ENCODE measurements around the gene NDUFS6. TPM values are rescaled to one million over a fixed set of nuclear protein-coding genes. Genes with fewer than 3 reads are reported as not detected.

Gene NDUFS6
- total and polyA plus RNA-seq, 2 of the 8 experiments (the other 6 are each of a cell fraction or from before 2014, with no cell fraction given), result 72.7 to 191 TPM

DNA sequence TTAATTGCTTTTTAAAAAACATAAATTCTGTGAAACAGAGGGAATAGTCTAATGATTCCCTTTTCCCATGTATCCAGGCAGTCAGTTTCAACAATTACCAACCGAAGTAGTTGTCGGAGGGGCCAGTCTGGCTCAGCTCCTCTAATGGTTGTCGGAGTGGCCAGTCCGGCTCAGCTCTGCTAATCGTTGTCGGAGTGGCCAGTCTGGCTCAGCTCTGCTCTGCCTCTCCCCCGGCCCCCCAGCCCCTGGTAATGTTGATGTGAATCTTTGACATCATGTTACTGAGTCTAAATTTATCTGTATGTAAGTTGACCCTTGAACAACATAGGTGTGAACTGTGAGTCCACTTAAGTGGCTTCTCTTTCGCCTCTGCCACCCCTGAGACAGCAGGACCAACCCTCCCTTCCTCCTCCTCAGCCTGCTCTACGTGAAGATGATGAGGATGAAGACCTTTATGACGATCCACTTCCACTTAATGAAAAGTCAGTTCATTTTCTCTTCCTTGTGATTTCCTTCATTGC lies 9.4 kb downstream of the NDUFS6 start:
- H3K27ac ChIP-seq (ENCODE audit: low read depth, low read length), result no peak overlapping the region
- POLR2A ChIA-PET (ENCODE audit: partially characterized antibody), result interaction anchor here (0.9 to 1.9 kb wide), 3 partner anchors 9 to 10 kb away, joined by 4 to 5 read pairs (median 4); partner anchors contain the start of gene NDUFS6
- WGBS, 2 experiments (ENCODE audit: extremely low coverage in 1 of 2, insufficient coverage in 1 of 2, insufficient read length in 1 of 2, insufficient replicate concordance in 2 of 2, low coverage in 1 of 2, low lambda C conversion rate in 2 of 2, missing lambda C conversion rate in 1 of 2), result 90% methylated on average over 10 of the region's 10 CpGs; no CpG with 5 or more reads in 1 of the 2 experiments

More for the DNA sequence above, 9.4 kb downstream of the NDUFS6 start:
- Histone ChIP-seq H2BK5ac (ENCODE audit: low read depth, low read length) (no peak overlapping the region), H3K4ac (replicated peaks; ENCODE audit: insufficient read length, low read depth, low read length) (no peak overlapping the region), H2BK120ac (replicated peaks; ENCODE audit: low read depth, low read length) (no peak overlapping the region), H3K79me1 (ENCODE audit: low read depth, low read length) (peaks cover 11% of the 10 kb centered on the region), H4K91ac (replicated peaks; ENCODE audit: insufficient read length, low read length) (no peak overlapping the region), H2BK20ac (ENCODE audit: low read length) (no peak overlapping the region), H3K4me3 (ENCODE audit: extremely low read depth in 1 of 4, insufficient read depth in 2 of 4, low read depth in 3 of 4, low read length in 4 of 4) (no peak overlapping the region), H3K9me3 (ENCODE audit: insufficient read depth in 2 of 2, low read depth in 1 of 2, low read length in 1 of 2) (no peaks in the 10 kb centered on the region), H3K23ac (ENCODE audit: insufficient read length) (no peak overlapping the region), H3K23me2 (ENCODE audit: low read depth, low read length) (no peaks in the 10 kb centered on the region), H3K4me2 (ENCODE audit: insufficient read depth in 1 of 2, low read depth in 2 of 2, low read length in 2 of 2) (no peak overlapping the region), H3K36me3 (ENCODE audit: control insufficient read depth in 2 of 4, insufficient read depth in 4 of 4, low read length in 3 of 4) (peaks cover 29 to 79% (median 57%) of the 10 kb centered on the region in 4 experiments), H2AK5ac (ENCODE audit: low read depth, low read length) (no peak overlapping the region), H2BK15ac (ENCODE audit: low read length) (no peak overlapping the region), H2AFZ (ENCODE audit: low read length) (no peak overlapping the region), H3K4me1 (replicated peaks in 1 of 4; ENCODE audit: control insufficient read depth in 3 of 4, insufficient read depth in 4 of 4, low read length in 3 of 4) (no peaks in the 10 kb centered on the region), H4K5ac (ENCODE audit: insufficient read length, low read depth, low read length) (no peak overlapping the region), H3K14ac (ENCODE audit: insufficient read length) (no peak overlapping the region), H2BK12ac (ENCODE audit: low read depth, low read length) (no peak overlapping the region), H3K79me2 (ENCODE audit: control insufficient read depth in 1 of 2, insufficient read depth in 2 of 2, low read length in 2 of 2) (peaks cover 7 to 67% of the 10 kb centered on the region in 2 experiments; a peak in 3 of 4 replicates), H4K8ac (ENCODE audit: extremely low read depth, insufficient read depth, low read length) (no peak overlapping the region), H4K20me1 (replicated peaks in 1 of 2; ENCODE audit: control insufficient read depth in 1 of 2, insufficient read depth in 2 of 2, low read length in 2 of 2) (peaks cover 8 to 43% of the 10 kb centered on the region in 2 experiments), H3K56ac (replicated peaks; ENCODE audit: insufficient read length, low read depth, low read length) (no peak overlapping the region), H3K18ac (ENCODE audit: extremely low read depth, low read length) (no peak overlapping the region), H3K9ac (replicated peaks in 1 of 4; ENCODE audit: extremely low read depth in 1 of 4, low read depth in 3 of 4, low read length in 3 of 4) (no peak overlapping the region), H3K27me3 (replicated peaks in 1 of 4; ENCODE audit: control insufficient read depth in 3 of 4, extremely low read depth in 1 of 4, insufficient read depth in 3 of 4, low read length in 3 of 4) (no peaks in the 10 kb centered on the region)
- TF ChIP-seq POLR2AphosphoS5 (IDR thresholded peaks at IDR 0.05; ENCODE audit: low read depth, low read length) (no peak), TCF12 (IDR thresholded peaks at IDR 0.05; ENCODE audit: low read depth, low read length) (no peak), KDM1A (IDR thresholded peaks at IDR 0.05; ENCODE audit: borderline replicate concordance, low read length) (no peak), NANOG (IDR thresholded peaks at IDR 0.05; ENCODE audit: insufficient read depth, low read depth, low read length, poor library complexity, severe bottlenecking) (no peak)
- DNase-seq (ENCODE audit: low read depth in 1 of 2, low spot score in 2 of 2) (no peak), FAIRE-seq (no peak)
- CTCF ChIA-PET (ENCODE audit: partially characterized antibody), result interaction anchor here (0.6 to 1.4 kb wide), 5 partner anchors 11 to 162 kb away, joined by 3 read pairs; partner anchors contain the start of gene MRPL36
